SK-N-SH (cell line): Measurements from ENCODE around the gene HECTD3. TPM values are rescaled to one million over a fixed set of nuclear protein-coding genes. Genes with fewer than 3 reads are reported as not detected.

Source experiments
- CTCF ChIA-PET: fragments of 300-600, 350-600 bp; formaldehyde crosslinking; extraction: SDS; loops from one replicate; lab custom pipeline; 2021; lab: Yijun Ruan, JAX
- POLR2A ChIA-PET: fragments of 350-600 bp; sonication (Branson Sonifier 250); formaldehyde crosslinking; extraction: SDS; loops from one replicate; lab custom pipeline; 2020; ENCODE audit warnings: antibody characterized with exemption, inconsistent platforms; lab: Yijun Ruan, JAX
- DNase-seq: peaks from one replicate; pipeline ENCODE4 v3.0.0; 2012
- H2AFZ ChIP-seq: fragments of 200-600 bp; sonication (generic); 2 replicates; pipeline ENCODE4 v1.8.1; 2016; ENCODE audit warnings: antibody characterized with exemption, mild to moderate bottlenecking, low read depth
- H3F3A ChIP-seq: fragments of 200-600 bp; sonication (generic); replicated peaks from 2 replicates; pipeline ENCODE3; 2016; ENCODE audit warnings: antibody characterized with exemption, mild to moderate bottlenecking; ENCODE audit not compliant: insufficient read depth
- H3K27ac ChIP-seq, 2 experiments: fragments of 200-500 bp in 1 of 2; fragments of 200-600 bp in 1 of 2; sonication (Bioruptor generic) in 1 of 2; sonication (generic), shearing (Covaris generic) in 1 of 2; 2 replicates each; pipeline versions ENCODE4 v1.5.1 to v1.6.1; 2014 to 2016; ENCODE audit warnings: low read depth in 2 of 2, inconsistent platforms in 1 of 2, low read length in 1 of 2, mild to moderate bottlenecking in 1 of 2, mixed read lengths in 1 of 2
- H3K27me3 ChIP-seq: fragments of 200-600 bp; sonication (generic), shearing (Covaris generic); 2 replicates; pipeline ENCODE4 v1.6.1; 2016; ENCODE audit warnings: mixed run types; ENCODE audit not compliant: insufficient read depth
- H3K36me3 ChIP-seq, 2 experiments: fragments of 200-500 bp in 1 of 2; fragments of 200-600 bp in 1 of 2; sonication (Bioruptor generic) in 1 of 2; sonication (generic) in 1 of 2; replicated peaks in 1 of 2; 2 replicates each; pipeline versions ENCODE3 to v1.5.1; 2014 to 2016; ENCODE audit warnings: low read length in 1 of 2, mild to moderate bottlenecking in 1 of 2; ENCODE audit not compliant: insufficient read depth in 2 of 2, control insufficient read depth in 1 of 2
- H3K4me1 ChIP-seq, 2 experiments: fragments of 200-500 bp in 1 of 2; fragments of 200-600 bp in 1 of 2; sonication (Bioruptor generic) in 1 of 2; sonication (generic), shearing (Covaris generic) in 1 of 2; 2 replicates each; pipeline versions ENCODE4 v1.5.1 to v1.6.1; 2014 to 2016; ENCODE audit warnings: low read depth in 1 of 2, low read length in 1 of 2, mixed run types in 1 of 2; ENCODE audit not compliant: insufficient read depth in 2 of 2, control insufficient read depth in 1 of 2
- H3K4me2 ChIP-seq: fragments of 200-600 bp; sonication (generic), shearing (Covaris generic); 2 replicates; pipeline ENCODE4 v1.6.1; 2017; ENCODE audit warnings: mixed run types
- H3K4me3 ChIP-seq, 2 experiments: fragments of 200-500 bp in 1 of 2; fragments of 200-600 bp in 1 of 2; sonication (Bioruptor generic) in 1 of 2; sonication (generic), shearing (Covaris generic) in 1 of 2; 2 replicates each; pipeline versions ENCODE4 v1.5.1 to v1.8.1; 2014 to 2016; ENCODE audit warnings: low read depth in 2 of 2, inconsistent platforms in 1 of 2, low read length in 1 of 2, mild to moderate bottlenecking in 1 of 2, mixed read lengths in 1 of 2, moderate library complexity in 1 of 2
- H3K79me2 ChIP-seq: fragments of 200-600 bp; sonication (generic); 2 replicates; pipeline ENCODE4 v1.8.1; 2017; ENCODE audit warnings: mild to moderate bottlenecking; ENCODE audit not compliant: insufficient read depth
- H3K9ac ChIP-seq: fragments of 200-600 bp; sonication (generic); 2 replicates; pipeline ENCODE4 v1.6.1; 2017; ENCODE audit warnings: mixed run types
- H3K9me2 ChIP-seq: fragments of 200-600 bp; sonication (generic); 2 replicates; pipeline ENCODE4 v1.6.1; 2017; ENCODE audit warnings: mixed run types
- H3K9me3 ChIP-seq: fragments of 200-600 bp; sonication (generic); 2 replicates; pipeline ENCODE4 v1.6.1; 2017; ENCODE audit warnings: mixed run types, mild to moderate bottlenecking, moderate library complexity
- H4K20me1 ChIP-seq: fragments of 200-600 bp; sonication (generic); 2 replicates; pipeline ENCODE4 v1.6.1; 2017; ENCODE audit warnings: mild to moderate bottlenecking, mixed run types; ENCODE audit not compliant: insufficient read depth
- CHD2 ChIP-seq: fragments of 150-350 bp; IDR thresholded peaks from 2 replicates; pipeline ENCODE4 v1.6.1; 2018; ENCODE audit warnings: low read length; ENCODE audit not compliant: partially characterized antibody
- CTCF ChIP-seq: fragments of 200-600 bp; sonication (generic); IDR thresholded peaks from 2 replicates; pipeline ENCODE4 v1.6.1; 2017; ENCODE audit warnings: antibody characterized with exemption, mild to moderate bottlenecking, moderate library complexity
- EZH2phosphoT487 ChIP-seq: fragments of 200-600 bp; sonication (generic); IDR thresholded peaks from 2 replicates; pipeline ENCODE4 v1.6.1; 2017; ENCODE audit warnings: low read depth, mixed run types, mild to moderate bottlenecking, antibody characterized with exemption, moderate library complexity, borderline replicate concordance
- FOSL2 ChIP-seq: IDR thresholded peaks from 2 replicates; pipeline ENCODE4 v1.4.0; 2012; ENCODE audit warnings: low read depth, mild to moderate bottlenecking, moderate library complexity, borderline replicate concordance
- FOXM1 ChIP-seq: IDR thresholded peaks from 2 replicates; pipeline ENCODE4 v1.4.0; 2012; ENCODE audit warnings: low read depth, mild to moderate bottlenecking
- GATA2 ChIP-seq: sonication (generic); formaldehyde crosslinking; IDR thresholded peaks from 2 replicates; pipeline ENCODE4 v1.5.0; 2020; ENCODE audit warnings: mild to moderate bottlenecking, missing genetic modification reagents
- MEF2A ChIP-seq: IDR thresholded peaks from 2 replicates; pipeline ENCODE4 v1.4.0; 2012; ENCODE audit warnings: low read depth, borderline replicate concordance
- NRF1 ChIP-seq: IDR thresholded peaks from 2 replicates; pipeline ENCODE4 v1.6.1; 2012; ENCODE audit warnings: low read depth, mild to moderate bottlenecking, low read length
- RAD21 ChIP-seq: IDR thresholded peaks from 2 replicates; pipeline ENCODE4 v1.6.1; 2012; ENCODE audit warnings: mild to moderate bottlenecking, low read length
- REST ChIP-seq: IDR thresholded peaks from 2 replicates; pipeline ENCODE4 v1.6.1; 2012; ENCODE audit warnings: mild to moderate bottlenecking, low read depth, low read length, moderate library complexity
- RXRA ChIP-seq: IDR thresholded peaks from 2 replicates; pipeline ENCODE4 v1.4.0; 2012; ENCODE audit warnings: low read depth, mild to moderate bottlenecking, borderline replicate concordance
- SIN3A ChIP-seq: IDR thresholded peaks from 2 replicates; pipeline ENCODE4 v1.6.1; 2012; ENCODE audit warnings: low read depth, mild to moderate bottlenecking, low read length, moderate library complexity, borderline replicate concordance
- SMC3 ChIP-seq: IDR thresholded peaks from 2 replicates; pipeline ENCODE4 v1.6.1; 2012; ENCODE audit warnings: low read depth, low read length, improper control_type of control experiment
- TAF1 ChIP-seq: IDR thresholded peaks from 2 replicates; pipeline ENCODE4 v1.6.1; 2012; ENCODE audit warnings: low read depth, mild to moderate bottlenecking, low read length, moderate library complexity, borderline replicate concordance
- YY1 ChIP-seq: IDR thresholded peaks from 2 replicates; pipeline ENCODE4 v1.4.0; 2012; ENCODE audit warnings: low read depth, mild to moderate bottlenecking
- WGBS: methylation state at CpG from one replicate; pipeline ENCODE4 v1.1.6; 2017; ENCODE audit warnings: low lambda C conversion rate; 5-methylcytosine and 5-hydroxymethylcytosine counted together
- polyA plus RNA-seq, 3 experiments: library from polyadenylated mRNA; depleted of rRNA; stranded (reverse); fragments of >200 nt; gene quantifications; 2 replicates each; pipeline ENCODE4 v1.2.3, GENCODE V29; 2012

Gene HECTD3
- polyA plus RNA-seq, 1 of the 3 experiments (the other 2 are of a cell fraction): 39.3 TPM

GRCh38 chr1:45014321-45015028 is 3.4 kb upstream of the HECTD3 start:
- H3K36me3 ChIP-seq: peaks cover 0 to 23% of the 10 kb centered on the region in 2 experiments
- TF ChIP-seq REST: no peak
- TF ChIP-seq TAF1: no peak
- no peak for TF ChIP-seq GATA2 (CRISPR knock-in tag)
- TF ChIP-seq RXRA: no peak
- peak; percentile 19; the same call in 1 of the 2 replicates for TF ChIP-seq NRF1
- no peak for TF ChIP-seq YY1
- peak; percentile 92 for TF ChIP-seq CTCF
- peak; percentile 95 for TF ChIP-seq RAD21
- TF ChIP-seq FOXM1: no peak
- TF ChIP-seq SIN3A: no peak
- TF ChIP-seq MEF2A: no peak
- no peak for TF ChIP-seq FOSL2
- no peak for TF ChIP-seq EZH2phosphoT487
- peak; percentile 93 for TF ChIP-seq SMC3
- peak; percentile 41 for TF ChIP-seq CHD2
- TF ChIP-seq, all 33 proteins: peak for 5
- Histone ChIP-seq H3K27ac (peak overlapping the region in 1 of 2 experiments; percentile 8; a peak in 1 of 4 replicates), H3K4me1 (peaks cover 6 to 39% of the 10 kb centered on the region in 2 experiments), H3K9ac (no peak overlapping the region), H3K9me2 (no peaks in the 10 kb centered on the region), H3K27me3 (no peaks in the 10 kb centered on the region), H3K4me2 (peak overlapping the region; percentile 47; the same call in 1 of the 2 replicates), H3F3A (peaks cover 5% of the 10 kb centered on the region), H3K9me3 (no peaks in the 10 kb centered on the region), H3K4me3 (no peak overlapping the region; a peak in 2 of 4 replicates), H2AFZ (no peak overlapping the region), H4K20me1 (no peaks in the 10 kb centered on the region), H3K79me2 (peaks cover 39% of the 10 kb centered on the region; the same call in 1 of the 2 replicates)
- 2% methylated on average over 4 of the region's 6 CpGs for WGBS
- peak; percentile 80 for DNase-seq
- ChIA-PET CTCF (interaction anchor here (0.6 to 13.4 kb wide), 64 partner anchors 9 to 486 kb away, joined by 3 to 470 read pairs (median 4); partner anchors contain the start of genes BEST4, CCDC163, EIF2B3 and HPDL), POLR2A (interaction anchor here (1.4 to 4.6 kb wide), 2 partner anchors 287 to 325 kb away, joined by 3 to 50 read pairs; partner anchors contain the start of genes MUTYH and TOE1)
